ENCODE measurements around the gene GRM7. TPM values are rescaled to one million over a fixed set of nuclear protein-coding genes. Genes with fewer than 3 reads are reported as not detected.
A peak's percentile ranks its signal among the peaks of the same experiment; 100 is the strongest.

GRM7 gene
- total RNA-seq, 4 donors from 2014 or later: 0.39 TPM; not detected in 3

GRCh38 chr3:6862880-6863195, 1.9 kb downstream of the GRM7 start:
- Histone ChIP-seq H3K27ac (replicated peaks in 1 of 4) (no peak overlapping the region), H3K4me3 (peak overlapping the region in 3 of 4 donors; percentile 47 to 59 (median 49)), H3K27me3 (peaks cover 0 to 51% (median 23%) of the 10 kb centered on the region in 4 donors), H3K36me3 (no peaks in the 10 kb centered on the region), H3K9me3 (no peaks in the 10 kb centered on the region), H3K4me1 (peaks cover 7 to 26% (median 24%) of the 10 kb centered on the region in 4 donors)
- TF ChIP-seq CTCF (IDR thresholded peaks at IDR 0.05): no peak
- TF ChIP-seq POLR2A (IDR thresholded peaks at IDR 0.05; ENCODE audit: low read depth): no peak
- no peak for TF ChIP-seq EP300 (IDR thresholded peaks at IDR 0.05)
- TF ChIP-seq POLR2AphosphoS5 (IDR thresholded peaks at IDR 0.05): no peak
- WGBS: 2% methylated on average over 7 of the region's 7 CpGs
- no peak for DNase-seq (ENCODE audit: extremely low spot score)
- intact Hi-C loops (cut with DNase I): no loop called here

DNA sequence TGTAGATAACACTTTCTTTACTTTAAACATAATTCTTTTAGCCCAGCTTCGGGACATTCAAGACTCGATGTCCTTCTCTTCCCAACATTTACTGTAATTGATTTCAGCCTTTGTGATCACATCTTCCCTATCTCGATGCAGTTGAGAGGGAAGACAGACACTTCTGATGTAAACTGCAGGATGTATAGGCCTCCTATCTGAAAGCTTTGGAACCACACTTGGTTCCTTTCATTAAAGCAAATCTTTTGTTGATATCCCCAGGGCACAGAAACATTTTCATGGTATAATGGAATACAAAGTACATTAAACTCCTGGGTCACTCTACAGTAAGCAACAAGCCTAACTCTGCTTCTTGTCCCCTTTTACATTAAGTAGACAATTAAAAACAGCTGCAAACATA, 6.4 kb downstream of the GRM7 start:
- Histone ChIP-seq H3K9me3 (no peaks in the 10 kb centered on the region), H3K27ac (replicated peaks in 1 of 4) (no peak overlapping the region), H3K4me1 (peaks cover 0 to 7% (median 6%) of the 10 kb centered on the region in 4 donors), H3K27me3 (peaks cover 0 to 24% (median 9%) of the 10 kb centered on the region in 4 donors), H3K4me3 (no peak overlapping the region), H3K36me3 (no peaks in the 10 kb centered on the region)
- intact Hi-C loops (cut with DNase I): no loop called here
- 73% methylated on average over 3 of the region's 3 CpGs for WGBS
- no peak for DNase-seq (ENCODE audit: extremely low spot score)
- TF ChIP-seq POLR2AphosphoS5 (IDR thresholded peaks at IDR 0.05) (no peak), POLR2A (IDR thresholded peaks at IDR 0.05; ENCODE audit: low read depth) (no peak), EP300 (IDR thresholded peaks at IDR 0.05) (no peak)

DNA sequence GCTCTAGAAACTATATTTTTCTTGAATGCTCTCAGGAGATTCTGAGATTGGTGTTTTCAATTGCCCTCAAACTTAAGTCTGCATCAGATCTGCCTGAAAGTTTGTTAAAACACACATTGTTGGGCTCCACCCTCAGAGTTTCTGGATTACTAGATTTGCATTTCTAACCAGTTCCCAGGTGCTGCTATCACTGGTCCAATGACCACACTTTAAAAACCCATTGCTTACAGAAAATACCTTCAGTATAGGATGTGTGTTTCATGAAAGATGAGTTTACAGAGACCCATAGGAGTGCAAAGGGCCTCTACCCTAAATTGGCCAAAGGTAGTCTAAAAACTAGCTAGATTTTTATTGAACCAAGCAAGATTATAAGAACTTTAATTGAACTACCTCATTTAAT, 17.8 kb downstream of the GRM7 start:
- no peaks in the 10 kb centered on the region for H3K36me3 ChIP-seq
- TF ChIP-seq EP300 (IDR thresholded peaks at IDR 0.05) (no peak), POLR2A (IDR thresholded peaks at IDR 0.05; ENCODE audit: low read depth) (no peak), POLR2AphosphoS5 (IDR thresholded peaks at IDR 0.05) (no peak)
- intact Hi-C loops (cut with DNase I): no loop called here
- H3K27me3 ChIP-seq: no peaks in the 10 kb centered on the region
- H3K27ac ChIP-seq (replicated peaks in 1 of 4): no peak overlapping the region
- DNase-seq (ENCODE audit: extremely low spot score): no peak
- H3K4me3 ChIP-seq: no peak overlapping the region
- H3K9me3 ChIP-seq: no peaks in the 10 kb centered on the region
- H3K4me1 ChIP-seq: no peaks in the 10 kb centered on the region

GRCh38 chr3:6912240-6912639, 51.3 kb downstream of the GRM7 start:
- no peak overlapping the region for H3K4me3 ChIP-seq
- 72% methylated on average over 3 of the region's 3 CpGs for WGBS

DNA sequence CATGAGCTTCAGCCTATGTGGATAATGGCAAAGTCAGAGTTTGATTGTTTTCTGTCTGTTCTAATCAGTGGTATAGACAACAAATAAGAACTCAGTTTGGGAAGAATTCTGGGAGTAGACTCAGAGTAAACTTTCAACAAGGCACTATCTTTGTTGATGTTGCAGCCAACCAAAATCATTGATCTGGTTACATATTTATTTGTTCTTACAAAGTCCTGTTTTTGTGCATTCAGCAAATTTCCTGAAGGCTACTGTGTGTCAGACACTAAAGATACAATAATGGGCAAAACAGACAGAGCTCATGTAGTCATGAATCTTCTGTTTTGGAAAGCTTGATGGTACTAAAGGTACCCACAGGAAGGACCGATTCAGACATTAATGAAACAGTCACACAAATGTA, 55.0 kb downstream of the GRM7 start:
- no peak overlapping the region for H3K27ac ChIP-seq (replicated peaks in 1 of 4)
- intact Hi-C loops (cut with DNase I): no loop called here
- 88% methylated on average over 1 of the region's 1 CpG for WGBS
- no peak for DNase-seq (ENCODE audit: extremely low spot score)
- no peaks in the 10 kb centered on the region for H3K4me1 ChIP-seq
- no peaks in the 10 kb centered on the region for H3K9me3 ChIP-seq
- no peaks in the 10 kb centered on the region for H3K36me3 ChIP-seq
- H3K4me3 ChIP-seq: no peak overlapping the region
- TF ChIP-seq POLR2AphosphoS5 (IDR thresholded peaks at IDR 0.05): no peak
- no peak for TF ChIP-seq CTCF (IDR thresholded peaks at IDR 0.05)
- no peak for TF ChIP-seq EP300 (IDR thresholded peaks at IDR 0.05)
- no peak for TF ChIP-seq POLR2A (IDR thresholded peaks at IDR 0.05; ENCODE audit: low read depth)
- H3K27me3 ChIP-seq: no peaks in the 10 kb centered on the region

More at GRCh38 chr3:6912240-6912639, 51.3 kb downstream of the GRM7 start:
- Histone ChIP-seq H3K27me3 (no peaks in the 10 kb centered on the region), H3K27ac (replicated peaks in 1 of 4) (no peak overlapping the region), H3K36me3 (no peaks in the 10 kb centered on the region), H3K4me1 (no peaks in the 10 kb centered on the region), H3K9me3 (no peaks in the 10 kb centered on the region)
- intact Hi-C loops (cut with DNase I): no loop called here
- DNase-seq (ENCODE audit: extremely low spot score): no peak
- no peak for TF ChIP-seq EP300 (IDR thresholded peaks at IDR 0.05)

DNA sequence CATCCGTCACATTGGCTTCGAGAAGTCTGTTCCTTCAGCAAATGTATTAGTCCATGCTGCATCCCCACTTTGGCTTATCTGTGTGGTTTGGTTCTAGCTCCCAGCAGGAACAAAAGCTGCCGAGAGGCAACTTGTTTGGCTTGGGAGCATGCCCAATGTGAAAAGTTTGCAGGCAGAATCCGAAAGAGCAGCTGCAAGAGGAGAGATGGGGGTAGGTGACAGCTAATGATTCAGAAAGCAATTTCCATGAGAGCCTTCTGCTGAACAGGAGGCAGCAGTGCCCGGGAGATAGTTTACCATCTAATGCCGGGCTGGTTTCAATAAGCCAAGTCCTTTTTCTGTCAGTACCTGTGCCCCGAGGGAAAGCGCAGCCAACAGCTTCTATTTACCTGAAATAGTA, 60.2 kb downstream of the GRM7 start:
- H3K4me1 ChIP-seq: no peaks in the 10 kb centered on the region
- WGBS: 68% methylated on average over 8 of the region's 8 CpGs
- DNase-seq (ENCODE audit: extremely low spot score): no peak
- no peaks in the 10 kb centered on the region for H3K27me3 ChIP-seq
- H3K9me3 ChIP-seq: no peaks in the 10 kb centered on the region
- TF ChIP-seq EP300 (IDR thresholded peaks at IDR 0.05): no peak
- no peak for TF ChIP-seq POLR2A (IDR thresholded peaks at IDR 0.05; ENCODE audit: low read depth)
- no peak for TF ChIP-seq POLR2AphosphoS5 (IDR thresholded peaks at IDR 0.05)
- no peak for TF ChIP-seq CTCF (IDR thresholded peaks at IDR 0.05)
- no peak overlapping the region for H3K4me3 ChIP-seq
- intact Hi-C loops (cut with DNase I): no loop called here
- no peak overlapping the region for H3K27ac ChIP-seq (replicated peaks in 1 of 4)
- no peaks in the 10 kb centered on the region for H3K36me3 ChIP-seq

Measured in esophagus muscularis mucosa (tissue), 4 donors.